ENCODE data around the gene TLCD2.
"Not testable (repeated sequence)": the region's sequence is repeated elsewhere in the genome, so short reads cannot be mapped to it uniquely, and the experiment has no call there.

TLCD2 gene

DNA sequence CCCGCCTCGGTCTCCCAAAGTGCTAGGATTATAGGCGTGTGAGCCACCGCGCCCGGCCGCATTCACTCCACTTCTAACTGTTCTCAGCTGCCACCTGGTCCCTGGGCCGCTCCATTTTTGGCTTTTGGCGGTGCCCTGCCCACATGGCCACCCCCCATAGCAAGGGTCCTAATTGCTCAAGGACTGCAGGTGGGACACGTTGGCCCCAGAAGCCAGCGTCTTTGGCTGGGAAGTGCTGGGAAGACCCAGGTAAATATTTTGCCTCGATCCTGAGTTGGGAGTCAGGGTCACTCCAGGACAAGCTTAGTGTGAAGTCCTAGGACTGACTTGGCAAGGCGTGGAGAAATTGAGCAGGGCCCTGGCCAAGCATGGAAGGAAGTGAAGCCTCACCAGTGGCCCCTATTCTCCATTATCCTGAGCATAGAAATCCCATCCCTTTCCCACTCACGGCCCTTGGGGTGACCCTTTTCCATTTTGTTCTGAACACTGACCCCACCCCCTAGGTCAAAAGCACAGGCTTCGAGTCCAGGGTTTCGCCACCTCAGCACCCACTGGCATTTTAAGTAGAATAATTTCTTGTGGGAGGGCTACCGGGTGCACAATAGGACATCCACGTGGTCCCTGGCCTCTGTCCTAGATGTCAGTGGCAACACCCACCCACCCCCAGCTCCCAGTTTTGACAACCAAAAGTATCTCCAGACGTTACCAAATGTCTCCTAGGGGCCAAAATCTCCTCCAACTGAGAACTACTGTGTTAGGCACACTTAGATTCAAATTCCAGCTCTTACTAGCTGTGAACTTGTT, 8.4 kb upstream of the TLCD2 start:
- DNase-seq (ENCODE audit: low read depth), result no peak

DNA sequence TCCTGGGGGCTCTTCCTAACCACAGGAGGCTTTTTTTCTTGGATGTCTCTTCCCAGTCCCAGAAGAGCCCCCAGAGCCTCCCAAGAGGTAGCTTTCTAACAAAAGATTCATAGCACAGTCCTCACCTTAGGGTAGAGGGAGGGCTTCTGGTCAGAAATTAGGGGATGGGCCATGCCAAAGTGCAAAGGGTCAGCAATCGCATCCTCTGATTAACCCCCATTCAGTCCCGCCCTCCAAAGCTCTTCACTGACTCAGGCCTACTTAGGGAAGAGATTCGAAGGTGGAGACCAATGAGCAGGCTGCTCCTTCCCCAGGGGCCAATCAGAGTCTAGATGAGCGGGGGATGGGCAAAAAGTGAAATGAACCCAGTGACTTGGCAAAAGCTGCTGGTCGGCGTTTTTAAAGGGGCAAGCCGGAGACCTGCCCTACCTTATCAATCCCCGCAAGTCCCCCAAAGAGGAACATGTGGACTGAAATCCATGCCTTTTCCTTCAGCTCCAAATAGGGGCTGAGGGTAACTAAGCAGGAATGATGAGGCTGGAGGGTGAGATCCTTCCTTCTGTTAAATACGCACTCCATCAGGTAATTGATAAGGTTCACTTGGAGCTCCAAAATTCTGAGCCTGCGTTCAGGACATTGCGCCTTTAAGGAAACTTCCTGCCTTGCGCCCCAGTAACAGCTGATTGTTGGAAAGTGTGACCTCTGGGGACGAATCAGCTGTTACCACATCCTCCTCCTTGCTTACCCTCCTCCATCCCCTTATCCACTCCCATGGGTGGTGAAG, 6.9 kb upstream of the TLCD2 start:
- peak; percentile 99 for DNase-seq (ENCODE audit: low read depth)

DNA sequence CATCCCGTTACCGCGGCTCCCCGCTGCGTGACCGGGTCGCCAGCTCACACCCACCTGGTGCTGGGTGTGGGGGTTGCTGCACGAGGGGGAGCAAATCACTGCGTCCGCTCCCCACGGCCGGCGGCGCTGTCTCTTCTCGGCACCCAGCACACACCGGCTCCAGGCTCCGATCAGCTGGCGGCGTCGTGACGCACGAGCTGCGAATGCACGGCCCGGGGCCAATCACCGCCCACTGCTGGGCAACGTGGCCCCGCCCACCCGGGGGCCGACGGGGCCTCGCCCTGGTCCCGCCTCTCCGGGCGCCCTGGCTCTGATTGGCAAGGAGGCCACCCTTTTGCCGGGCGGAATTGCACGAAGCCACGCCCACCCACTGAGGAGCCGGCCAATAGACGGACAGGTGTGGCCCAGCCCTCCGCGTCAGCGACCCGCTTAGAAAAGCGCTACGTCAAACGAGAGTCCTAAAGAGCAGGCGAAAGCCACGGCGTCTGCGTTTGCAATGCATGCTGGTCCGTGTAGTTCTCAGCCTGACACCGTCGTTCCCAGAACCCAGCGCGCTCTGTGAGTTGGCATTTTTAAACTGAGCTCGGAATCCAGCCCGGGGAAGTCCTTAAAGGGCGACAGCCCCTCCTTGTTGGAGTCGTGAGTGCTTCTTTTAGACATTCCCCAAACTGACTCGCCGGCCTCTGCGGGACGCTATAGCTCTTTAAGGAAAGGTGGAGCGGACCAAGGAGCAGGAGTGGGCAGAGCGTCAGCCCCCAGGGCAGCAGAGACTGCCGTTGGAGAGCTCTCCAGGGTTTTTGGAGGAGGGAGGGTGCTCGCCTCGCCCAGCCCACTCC, 6.1 kb upstream of the TLCD2 start:
- peak; percentile 100 for DNase-seq (ENCODE audit: low read depth)

DNA sequence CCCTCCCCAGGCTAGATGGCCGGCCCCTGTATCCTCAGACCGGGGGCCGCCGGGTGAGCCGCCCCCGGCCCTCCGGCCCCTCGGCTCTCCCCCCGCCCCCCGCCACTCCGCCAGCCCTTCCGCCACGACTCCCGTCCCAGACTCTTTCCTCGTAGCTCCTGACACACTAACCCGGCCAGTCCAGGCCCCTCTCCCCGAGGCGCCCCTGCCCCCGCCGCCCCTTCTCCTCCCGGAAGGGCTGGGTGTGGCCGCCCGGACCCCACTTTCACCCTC, 5.6 kb upstream of the TLCD2 start:
- no peak for DNase-seq (ENCODE audit: low read depth)

DNA sequence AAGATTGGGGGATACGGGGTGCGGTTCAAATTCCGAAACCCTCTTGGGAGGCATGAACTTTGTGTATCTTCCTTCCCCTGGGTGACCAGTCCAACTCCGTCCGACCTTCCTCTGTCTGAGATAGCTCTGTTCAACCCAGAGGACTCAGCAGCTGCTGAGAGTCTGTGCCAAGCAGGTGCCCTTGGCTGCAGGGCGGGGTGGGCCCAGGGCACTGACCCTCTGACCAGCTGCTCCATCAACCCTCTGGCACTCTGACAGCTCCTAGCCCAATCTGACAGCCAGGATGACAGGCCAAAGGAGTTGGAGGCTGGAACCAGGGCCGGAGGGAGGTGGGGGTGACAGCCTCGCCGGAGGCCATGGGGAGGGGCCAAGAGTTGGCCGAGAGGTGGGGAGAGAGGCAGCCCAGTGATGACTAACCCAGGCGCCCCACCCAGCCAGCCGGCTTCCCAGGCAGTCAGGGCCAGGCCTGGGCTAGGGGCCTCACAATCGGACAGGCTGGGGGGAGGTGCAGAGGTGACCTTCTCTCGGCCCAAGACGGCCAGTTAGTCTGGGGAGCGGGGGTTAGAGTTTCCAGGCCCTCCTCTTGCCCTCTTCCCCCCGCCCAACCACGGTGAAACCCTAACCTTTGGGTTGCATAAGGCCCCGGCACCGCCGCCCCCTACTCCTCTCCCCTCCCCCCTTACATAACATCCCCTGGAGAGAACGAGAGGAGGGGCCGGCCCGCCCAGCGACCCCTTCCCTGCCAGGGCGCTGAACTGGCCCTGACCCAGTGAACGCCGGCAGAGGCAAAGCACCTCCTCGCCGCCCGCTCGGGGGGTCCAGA, 5.0 kb upstream of the TLCD2 start:
- DNase-seq (ENCODE audit: low read depth), result peak; percentile 91

DNA sequence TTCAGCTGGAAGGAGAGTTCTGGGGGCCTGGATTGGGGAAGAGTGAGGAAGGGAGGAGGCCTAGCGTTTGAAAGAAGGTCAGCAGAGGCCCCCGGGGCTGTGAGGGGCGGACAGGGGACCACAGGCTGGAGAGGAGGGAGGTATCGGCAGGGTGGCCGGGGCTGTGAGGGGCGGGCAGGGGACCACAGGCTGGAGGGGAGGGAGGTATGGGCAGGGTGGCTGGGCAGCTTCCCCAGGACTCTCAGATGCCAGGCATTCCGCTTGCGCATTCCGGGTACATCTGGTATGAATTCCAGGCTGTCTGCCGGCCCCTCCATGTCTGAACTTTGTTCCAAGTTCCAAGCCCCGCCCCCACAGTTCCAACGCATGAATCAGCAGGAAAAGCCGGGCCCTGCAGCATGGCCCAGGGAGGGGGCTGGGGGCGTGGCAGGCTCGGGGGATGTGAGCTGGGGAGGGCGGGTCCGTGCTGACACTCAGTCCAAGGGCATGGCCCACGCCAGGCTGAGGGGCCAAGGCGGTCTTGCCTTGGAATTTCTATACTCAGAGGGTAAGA, 4.3 kb upstream of the TLCD2 start:
- peak; percentile 98 for DNase-seq (ENCODE audit: low read depth)

DNA sequence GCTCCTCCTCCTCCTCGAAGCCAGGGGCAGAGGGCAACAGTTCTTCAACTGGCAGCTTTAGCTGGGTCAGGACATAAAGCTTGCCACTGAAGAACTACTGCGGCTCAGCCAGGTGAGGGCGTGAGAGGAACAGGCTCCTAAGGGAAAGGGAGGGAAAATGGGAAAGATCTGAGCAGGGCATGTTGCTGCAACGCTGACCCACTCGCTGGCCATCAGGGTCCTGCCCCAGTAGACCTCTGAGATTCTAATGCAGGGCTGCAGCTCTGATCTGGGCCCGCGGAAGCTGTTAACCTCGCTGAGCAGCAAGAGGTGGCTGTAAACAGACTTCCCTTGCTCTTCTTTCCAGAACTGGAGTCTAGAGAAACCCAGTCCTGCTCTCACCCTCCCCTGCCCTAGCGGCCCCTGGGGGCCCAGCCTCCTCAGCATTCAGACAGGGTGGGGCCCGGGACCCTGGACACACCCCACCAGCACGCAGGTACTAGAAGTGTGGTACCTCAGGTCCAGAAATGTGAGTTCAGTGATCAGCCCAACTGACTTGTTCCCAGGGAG, 3.8 kb upstream of the TLCD2 start:
- DNase-seq (ENCODE audit: low read depth), result no peak

DNA sequence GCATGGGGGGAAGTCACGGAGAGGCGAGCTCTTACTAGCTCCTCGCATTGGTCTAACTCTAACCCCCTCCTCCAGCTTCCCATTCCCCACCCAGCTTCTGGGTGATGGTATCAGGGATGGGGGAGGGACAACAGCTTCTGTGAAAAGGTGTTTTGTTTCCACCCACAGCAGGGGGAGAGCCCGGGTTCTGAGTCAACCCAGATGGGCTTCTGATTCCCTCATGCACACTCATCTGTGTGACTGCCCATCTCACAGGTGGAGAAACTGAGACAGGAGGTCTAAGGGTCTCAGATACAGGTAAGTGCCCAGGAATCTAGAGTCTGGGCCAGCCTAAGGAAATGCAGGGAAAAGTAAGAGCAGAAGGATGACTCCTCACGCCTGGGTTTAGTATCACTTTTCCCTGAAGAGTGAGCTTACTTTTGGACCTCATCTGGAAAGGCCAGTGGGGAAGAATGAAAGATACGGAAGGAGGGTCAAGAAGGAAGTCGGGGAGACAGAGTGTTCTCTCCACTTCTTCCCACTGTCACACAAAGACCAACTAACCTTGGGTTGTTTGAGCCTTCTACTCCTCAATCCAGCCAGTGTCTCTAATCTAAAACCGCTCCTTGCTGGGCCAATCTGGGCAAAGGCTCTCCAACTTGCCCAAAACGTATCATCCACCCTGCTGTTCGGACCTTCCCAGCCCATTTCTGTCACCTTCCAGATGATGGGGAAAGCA, 3.1 kb upstream of the TLCD2 start:
- no peak for DNase-seq (ENCODE audit: low read depth)

DNA sequence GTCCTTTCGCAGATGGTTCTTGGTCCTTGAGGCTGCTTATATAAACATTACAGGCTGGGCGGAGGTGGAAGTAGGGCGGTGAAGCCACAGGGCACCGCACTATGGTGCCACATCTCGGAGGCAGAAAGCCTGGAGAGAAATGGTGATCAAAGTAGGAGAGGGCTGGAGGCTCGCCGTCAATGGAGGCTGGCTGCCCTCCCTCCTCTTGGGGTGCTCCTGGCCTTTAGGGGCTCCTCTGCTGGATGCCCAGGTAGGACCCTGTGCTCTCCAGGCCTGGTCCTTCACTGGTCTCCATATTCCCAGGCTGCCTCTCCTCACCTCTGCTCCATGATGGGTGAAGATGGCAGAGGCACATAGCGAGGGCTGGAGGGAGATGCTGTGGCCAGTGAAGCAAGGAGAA, 2.1 kb upstream of the TLCD2 start:
- DNase-seq (ENCODE audit: low read depth), result no peak

DNA sequence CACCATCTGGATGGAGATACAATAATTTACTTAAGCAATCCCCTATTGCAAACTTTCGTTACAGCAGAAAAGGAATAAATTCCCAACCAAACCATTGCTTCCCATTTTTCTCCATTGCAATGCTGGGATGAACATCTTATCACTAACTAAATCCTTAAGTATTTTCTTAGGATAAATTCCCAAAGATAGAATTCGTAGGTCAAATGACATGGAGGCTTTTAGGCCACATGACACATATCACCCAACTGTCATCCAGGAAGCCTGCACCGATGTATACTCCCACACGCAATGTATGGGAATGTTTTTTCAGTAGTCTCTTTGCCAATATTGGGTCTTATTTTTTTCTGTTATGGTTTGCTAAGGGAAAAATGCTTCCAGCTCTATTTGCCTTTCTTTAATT, 1.6 kb upstream of the TLCD2 start:
- DNase-seq (ENCODE audit: low read depth), result no peak

DNA sequence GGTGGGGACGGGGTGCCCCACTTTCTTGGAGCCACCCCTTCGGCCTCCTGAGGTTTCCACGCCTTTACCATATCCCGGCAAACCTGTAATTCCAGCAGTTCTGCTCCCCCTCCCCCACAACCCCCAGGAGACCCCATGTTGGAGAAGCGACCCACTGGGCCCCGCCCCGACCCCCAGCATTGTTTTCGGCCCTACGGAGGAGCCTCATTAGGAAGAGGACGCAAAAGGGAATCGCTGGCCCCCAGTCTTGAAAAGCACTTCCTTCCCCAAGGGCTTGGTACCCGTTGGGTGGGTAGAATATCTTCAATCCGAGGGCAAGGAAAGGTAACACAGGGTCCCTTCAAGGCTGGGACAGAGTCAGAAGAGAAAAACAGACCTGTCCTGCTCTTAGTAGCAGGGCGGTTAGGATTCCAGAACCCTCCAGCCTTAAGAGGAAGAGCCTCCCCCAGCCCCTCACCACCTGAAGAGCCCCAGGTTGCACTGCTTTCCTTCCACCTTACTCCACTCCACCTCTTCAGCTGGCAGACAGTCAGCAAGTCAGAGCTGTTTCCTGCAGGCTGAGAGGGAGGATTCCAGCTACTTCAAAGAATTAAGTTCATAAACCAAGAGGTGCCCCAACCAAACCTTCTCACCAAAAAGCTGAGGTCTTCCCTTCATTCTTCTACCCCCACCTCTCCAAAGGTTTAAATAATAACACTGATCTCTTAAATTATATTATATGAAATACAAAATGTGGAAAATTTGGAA, 803 bp upstream of the TLCD2 start:
- no peak for DNase-seq (ENCODE audit: low read depth)

DNA sequence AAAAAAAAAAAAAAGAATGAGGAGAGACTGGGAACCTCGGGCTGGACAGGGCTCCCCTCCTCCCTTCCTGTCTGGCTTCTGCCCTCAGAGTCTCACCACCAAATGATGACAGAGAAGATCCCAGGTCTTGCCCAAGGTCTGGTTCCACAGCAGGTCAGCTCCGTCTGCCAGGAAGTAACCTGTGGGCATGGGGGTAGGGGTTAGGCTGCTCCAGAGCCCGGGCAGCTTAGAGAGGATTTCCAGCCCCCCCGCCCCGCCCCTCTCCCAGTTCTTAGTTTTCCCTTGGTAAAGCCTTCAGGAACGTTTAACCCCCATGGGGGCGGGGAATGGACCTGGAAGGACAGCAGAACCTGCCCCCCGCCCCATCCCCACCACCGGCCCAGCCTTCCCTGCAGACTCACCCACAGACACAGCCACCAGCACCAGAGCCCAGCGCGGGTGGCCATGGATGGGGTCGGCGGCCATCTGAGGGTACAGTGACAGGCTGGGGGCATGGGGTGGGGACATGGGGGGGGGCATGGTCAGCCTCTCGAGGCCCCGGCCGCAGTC, 700 bp downstream of the TLCD2 start:
- DNase-seq (ENCODE audit: low read depth), result peak; percentile 63

DNA sequence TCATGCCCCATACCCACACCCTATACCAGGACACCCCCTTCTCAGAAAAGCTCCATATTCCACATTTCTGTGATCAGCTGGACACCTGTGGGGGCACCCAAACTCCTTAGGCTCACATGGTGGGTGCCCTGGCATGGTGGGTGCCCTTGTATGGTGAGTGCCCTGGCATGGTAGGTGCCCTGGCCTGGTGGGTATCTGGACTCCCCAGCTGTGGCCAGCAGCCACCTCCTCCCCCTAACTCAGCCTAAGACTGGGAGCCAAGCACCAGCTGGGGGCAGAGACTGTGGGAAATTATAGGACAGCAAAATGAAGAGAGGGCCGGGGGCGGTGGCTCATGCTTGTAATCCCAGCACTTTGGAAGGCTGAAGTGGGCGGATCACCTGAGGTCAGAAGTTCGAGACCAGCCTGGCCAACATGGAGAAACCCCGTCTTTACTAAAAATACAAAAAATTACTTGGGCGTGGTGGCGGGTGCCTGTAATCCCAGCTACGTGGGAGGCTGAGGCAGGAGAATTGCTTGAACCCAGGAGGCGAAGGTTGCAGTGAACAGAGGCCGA, 1.3 kb downstream of the TLCD2 start:
- not testable (repeated sequence) for DNase-seq (ENCODE audit: low read depth)

DNA sequence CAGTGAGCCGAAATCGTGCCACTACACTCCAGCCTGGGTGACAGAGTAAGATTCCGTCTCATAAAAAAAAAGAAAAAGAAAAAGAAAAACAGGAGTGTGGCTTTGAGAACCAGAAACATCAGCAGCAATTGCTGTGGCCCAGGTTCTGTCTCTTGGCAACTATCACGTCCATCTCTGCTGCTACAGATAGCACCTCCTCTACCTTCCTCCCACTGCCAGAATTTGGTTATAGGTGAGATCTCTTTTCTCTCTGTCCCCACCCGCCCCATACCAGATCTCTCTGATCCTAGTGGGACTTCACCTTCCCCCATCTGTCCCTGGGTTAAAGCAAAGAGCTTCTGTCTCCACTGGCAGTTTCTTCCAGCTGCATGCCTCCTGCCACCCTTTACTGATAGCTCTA, 3.1 kb downstream of the TLCD2 start:
- DNase-seq (ENCODE audit: low read depth), result no peak

DNA sequence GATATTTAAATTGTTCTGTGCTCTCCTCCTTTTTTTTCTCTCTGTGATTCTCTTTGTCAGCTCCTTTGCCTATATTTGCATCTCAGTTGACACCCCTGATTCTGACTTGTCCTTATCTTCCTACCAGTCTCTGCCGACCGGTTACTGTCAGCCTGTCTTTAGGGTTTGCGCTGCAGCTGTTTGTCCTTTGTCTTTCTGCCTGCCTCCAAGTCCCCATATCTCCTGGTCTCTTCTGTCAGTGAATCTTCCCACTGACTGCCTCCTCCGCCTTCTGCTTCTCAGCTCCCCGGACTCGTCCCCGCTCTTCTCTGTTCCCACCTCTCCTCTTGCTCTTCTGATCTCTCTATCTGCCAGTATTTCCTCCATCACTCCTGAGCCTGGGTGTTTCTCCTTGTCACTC, 5.2 kb downstream of the TLCD2 start:
- no peak for DNase-seq (ENCODE audit: low read depth)

DNA sequence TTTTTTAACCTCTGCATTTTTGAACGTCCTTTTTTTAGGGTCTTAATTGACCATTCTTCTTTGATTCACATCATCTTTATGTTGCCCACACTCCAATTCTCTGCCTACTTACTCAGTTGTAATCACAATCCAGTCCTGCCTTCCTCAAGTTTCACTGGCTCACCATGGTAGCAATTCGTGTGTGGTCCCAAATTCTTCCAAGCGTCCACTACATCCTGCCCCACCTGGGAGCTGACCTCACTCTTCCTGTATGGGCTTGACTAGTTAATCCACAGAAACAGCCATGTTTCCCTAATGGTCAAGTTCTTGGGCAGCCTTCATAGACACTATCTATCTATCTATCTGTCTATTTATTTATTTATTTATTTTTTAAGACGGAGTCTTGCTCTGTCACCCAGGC, 7.1 kb downstream of the TLCD2 start:
- DNase-seq (ENCODE audit: low read depth), result no peak

DNA sequence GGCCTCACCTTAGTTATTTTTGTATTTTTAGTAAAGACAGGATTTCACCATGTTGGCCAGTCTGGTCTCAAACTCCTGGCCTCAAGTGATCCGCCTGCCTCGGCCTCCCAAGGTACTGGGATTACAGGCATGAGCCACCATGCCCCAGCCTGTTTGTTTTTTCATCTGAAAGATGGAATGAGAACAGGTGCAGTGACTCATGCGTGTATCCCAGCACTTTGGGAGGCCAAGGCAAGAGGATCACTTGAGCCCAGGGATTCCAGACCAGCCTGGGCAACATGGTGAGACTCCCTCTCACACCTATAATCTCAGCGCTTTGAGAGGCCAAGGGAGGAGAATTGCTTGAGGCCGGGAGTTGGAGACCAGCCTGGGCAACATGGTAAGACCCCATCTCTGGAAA, 10.3 kb downstream of the TLCD2 start:
- not testable (repeated sequence) for DNase-seq (ENCODE audit: low read depth)

DNA sequence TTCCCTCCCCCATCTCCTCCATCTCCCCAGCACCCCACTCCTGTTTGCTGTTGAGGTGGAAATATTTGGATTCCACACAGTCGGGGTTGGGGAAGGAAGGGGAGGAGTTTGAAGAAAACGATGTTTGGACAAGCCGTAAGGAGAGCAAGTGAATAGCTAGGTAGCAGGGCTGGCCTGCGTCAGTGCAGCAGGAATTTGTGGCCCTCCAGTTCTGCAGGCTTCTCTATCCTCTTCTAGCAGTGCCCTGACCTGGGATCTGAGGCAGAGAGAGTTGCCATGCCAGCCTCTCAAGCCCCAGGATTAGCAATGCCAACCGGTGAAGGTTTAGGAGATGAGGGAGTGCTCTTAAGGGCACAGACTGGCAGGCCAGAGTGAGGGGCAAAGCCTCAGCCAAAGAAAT, 12.5 kb downstream of the TLCD2 start:
- no peak for DNase-seq (ENCODE audit: low read depth)

DNA sequence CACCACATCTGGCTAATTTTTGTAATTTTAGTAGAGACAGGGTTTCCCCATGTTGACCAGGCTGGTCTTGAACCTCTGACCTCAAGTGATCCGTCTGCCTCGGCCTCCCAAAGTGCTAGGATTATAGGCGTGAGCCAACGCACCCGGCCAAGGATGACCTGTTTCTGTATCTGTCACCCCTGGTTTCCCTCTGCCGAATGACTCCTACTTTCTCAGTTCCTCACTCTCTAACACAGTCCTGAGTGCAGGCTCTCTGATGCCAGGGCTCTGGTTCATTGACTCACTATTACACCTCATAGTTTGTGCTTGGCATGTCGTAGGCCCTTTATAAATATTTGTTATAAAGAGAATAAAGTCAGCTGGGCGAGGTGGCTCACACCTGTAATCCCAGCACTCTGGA, 14.8 kb downstream of the TLCD2 start:
- no peak for DNase-seq (ENCODE audit: low read depth)

Data from iris pigment epithelial cell (primary cell).